Body of pancreas (tissue), 4 donors: ENCODE results near the gene SLC38A11.

Experiments used
- CTCF ChIP-seq, 7 experiments: fragments of 450-650 bp in 4 of 7; fragments of 200-600 bp in 3 of 7; sonication (generic) in 3 of 7; IDR thresholded peaks; one replicate each; pipeline ENCODE4 v1.5.1; 2016 to 2019; ENCODE audit warnings: antibody characterized with exemption in 7 of 7
- POLR2A ChIP-seq, 3 donors: fragments of 450-650 bp; IDR thresholded peaks; one replicate each; pipeline ENCODE4 v1.6.1; 2016; ENCODE audit warnings: antibody characterized with exemption in 3 of 3, mild to moderate bottlenecking in 2 of 3

GRCh38 chr2:164911832-164912231 lies 43.5 kb downstream of the SLC38A11 start:
- no peak for TF ChIP-seq CTCF (IDR thresholded peaks at IDR 0.05)
- TF ChIP-seq POLR2A (IDR thresholded peaks at IDR 0.05) = no peak
